HepG2 (cell line): Measurements from ENCODE around the gene SCARB2. TPM values are rescaled to one million over a fixed set of nuclear protein-coding genes. Genes with fewer than 3 reads are reported as not detected.

Experiments
- BRD4 ChIP-seq: sonication (generic); formaldehyde crosslinking; IDR thresholded peaks from 2 replicates; pipeline ENCODE4 v1.4.0; 2020; ENCODE audit warnings: missing genetic modification reagents
- DPF2 ChIP-seq: sonication (generic); formaldehyde crosslinking; IDR thresholded peaks from 2 replicates; pipeline ENCODE4 v1.4.0; 2020; ENCODE audit warnings: mild to moderate bottlenecking, low read depth, missing genetic modification reagents, borderline replicate concordance
- DZIP1 ChIP-seq: sonication (generic); formaldehyde crosslinking; IDR thresholded peaks from 2 replicates; pipeline ENCODE4 v1.5.0; 2020; ENCODE audit warnings: mild to moderate bottlenecking, missing genetic modification reagents
- GMEB1 ChIP-seq: sonication (generic); formaldehyde crosslinking; IDR thresholded peaks from 2 replicates; pipeline ENCODE4 v1.5.1; 2020; ENCODE audit warnings: missing genetic modification reagents, mild to moderate bottlenecking, borderline replicate concordance
- ISX ChIP-seq: sonication (generic); formaldehyde crosslinking; conservative IDR thresholded peaks from 2 replicates; pipeline ENCODE4 v1.5.0; 2020; ENCODE audit warnings: missing genetic modification reagents
- KLF6 ChIP-seq: IDR thresholded peaks from 2 replicates; pipeline ENCODE4 v1.8.0; 2016; ENCODE audit warnings: missing biosample characterization, missing genetic modification reagents
- NKX3-1 ChIP-seq: sonication (generic); formaldehyde crosslinking; IDR thresholded peaks from 2 replicates; pipeline ENCODE4 v1.5.0; 2020; ENCODE audit warnings: missing genetic modification reagents
- PHF5A ChIP-seq: IDR thresholded peaks from one replicate; pipeline ENCODE4 v1.6.1; 2018; ENCODE audit warnings: low read depth, missing genetic modification reagents; ENCODE audit not compliant: unreplicated experiment
- POLR2AphosphoS2 ChIP-seq: IDR thresholded peaks from 2 replicates; pipeline ENCODE4 v1.6.1; 2011; ENCODE audit warnings: low read depth, low read length, improper control_type of control experiment
- POLR2G ChIP-seq: fragments of 200-400 bp; formaldehyde crosslinking; IDR thresholded peaks from 2 replicates; pipeline ENCODE4 v1.6.1; 2018; ENCODE audit warnings: mild to moderate bottlenecking, low read depth, low read length, moderate library complexity
- SIX4 ChIP-seq: sonication (generic); formaldehyde crosslinking; IDR thresholded peaks from 2 replicates; pipeline ENCODE4 v1.4.0; 2020; ENCODE audit warnings: missing genetic modification reagents
- ZBTB39 ChIP-seq: sonication (generic); formaldehyde crosslinking; IDR thresholded peaks from 2 replicates; pipeline ENCODE4 v1.5.0; 2020; ENCODE audit warnings: missing genetic modification reagents
- ZNF232 ChIP-seq: sonication (generic); formaldehyde crosslinking; IDR thresholded peaks from 2 replicates; pipeline ENCODE4 v1.4.0; 2020; ENCODE audit warnings: missing genetic modification reagents, borderline replicate concordance
- ZNF235 ChIP-seq: sonication (generic); formaldehyde crosslinking; IDR thresholded peaks from 2 replicates; pipeline ENCODE4 v1.8.1; 2023; ENCODE audit warnings: mild to moderate bottlenecking, missing genetic modification reagents, borderline replicate concordance
- ZNF333 ChIP-seq: sonication (generic); formaldehyde crosslinking; IDR thresholded peaks from 2 replicates; pipeline ENCODE4 v1.4.0; 2020; ENCODE audit warnings: mild to moderate bottlenecking, missing genetic modification reagents, borderline replicate concordance
- ZNF496 ChIP-seq: sonication (generic); formaldehyde crosslinking; IDR thresholded peaks from 2 replicates; pipeline ENCODE4 v1.8.1; 2023; ENCODE audit warnings: mild to moderate bottlenecking, moderate library complexity, missing genetic modification reagents; ENCODE audit not compliant: insufficient replicate concordance
- ZNF775 ChIP-seq: sonication (generic); formaldehyde crosslinking; IDR thresholded peaks from 2 replicates; pipeline ENCODE4 v1.4.0; 2020; ENCODE audit warnings: missing genetic modification reagents, mild to moderate bottlenecking, moderate library complexity, borderline replicate concordance
- polyA plus RNA-seq, 8 experiments: library from polyadenylated mRNA; depleted of rRNA in 3 of 8; stranded (reverse) in 7 of 8; unstranded in 1 of 8; fragments of >200 nt; fragmentation: Illumina TruSeq in 4 of 8; extraction: Trizol in 4 of 8; gene quantifications; 2 replicates each; pipeline versions ENCODE4 v1.2.1 to v1.2.3, GENCODE V29; 2011 to 2016; ENCODE audit warnings: low read depth in 4 of 8, missing spikeins in 1 of 8, mixed read lengths in 1 of 8; ENCODE audit not compliant: insufficient read depth in 1 of 8
- total RNA-seq, 5 experiments: library from RNA; depleted of rRNA; stranded (reverse); fragments of >200 nt; fragmentation: Illumina TruSeq; extraction: Trizol; gene quantifications; 2 replicates each; pipeline ENCODE4 v1.2.3, GENCODE V29; 2016; ENCODE audit warnings: low read depth in 1 of 5
- TF ChIP-seq, protein P1 (sequence below): sonication (generic); formaldehyde crosslinking; IDR thresholded peaks from 2 replicates; pipeline ENCODE4 v1.4.0; 2020; ENCODE audit warnings: missing genetic modification reagents, mild to moderate bottlenecking, borderline replicate concordance
- TF ChIP-seq, protein P2 (sequence below): sonication (generic); formaldehyde crosslinking; IDR thresholded peaks from 2 replicates; pipeline ENCODE4 v1.4.0; 2020; ENCODE audit warnings: missing genetic modification reagents

The SCARB2 gene
- total and polyA plus RNA-seq, 2 of the 13 experiments (the other 11 are each of a cell fraction or from before 2014, with no cell fraction given) = 40.6 to 43.4 TPM

GRCh38 chr4:76213415-76214176, at the start of gene SCARB2 (continued):
- TF ChIP-seq ZNF232 (CRISPR knock-in tag) (no peak), KLF6 (CRISPR knock-in tag) (no peak; the same call in 1 of the 2 replicates), ZBTB39 (CRISPR knock-in tag) (no peak), NKX3-1 (CRISPR knock-in tag) (no peak), GMEB1 (0 out of 2 replicates have a peak, but pooled peaks have one; percentile 10), PHF5A (CRISPR knock-in tag) (no peak), POLR2G (peak; percentile 79), ISX (CRISPR knock-in tag) (no peak), POLR2AphosphoS2 (no peak), SIX4 (CRISPR knock-in tag) (no peak), BRD4 (CRISPR knock-in tag) (no peak), DZIP1 (CRISPR knock-in tag) (peak; percentile 83; the same call in 1 of the 2 replicates), ZNF775 (CRISPR knock-in tag) (no peak), ZNF235 (no peak; the same call in 1 of the 2 replicates), ZNF333 (CRISPR knock-in tag) (no peak; the same call in 1 of the 2 replicates), DPF2 (CRISPR knock-in tag) (no peak), ZNF496 (CRISPR knock-in tag) (no peak)
- TF ChIP-seq, protein P1, sequence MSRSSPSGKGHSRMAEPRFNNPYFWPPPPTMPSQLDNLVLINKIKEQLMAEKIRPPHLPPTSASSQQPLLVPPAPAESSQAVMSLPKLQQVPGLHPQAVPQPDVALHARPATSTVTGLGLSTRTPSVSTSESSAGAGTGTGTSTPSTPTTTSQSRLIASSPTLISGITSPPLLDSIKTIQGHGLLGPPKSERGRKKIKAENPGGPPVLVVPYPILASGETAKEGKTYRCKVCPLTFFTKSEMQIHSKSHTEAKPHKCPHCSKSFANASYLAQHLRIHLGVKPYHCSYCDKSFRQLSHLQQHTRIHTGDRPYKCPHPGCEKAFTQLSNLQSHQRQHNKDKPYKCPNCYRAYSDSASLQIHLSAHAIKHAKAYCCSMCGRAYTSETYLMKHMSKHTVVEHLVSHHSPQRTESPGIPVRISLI (CRISPR knock-in tag) = no peak
- TF ChIP-seq, protein P2, sequence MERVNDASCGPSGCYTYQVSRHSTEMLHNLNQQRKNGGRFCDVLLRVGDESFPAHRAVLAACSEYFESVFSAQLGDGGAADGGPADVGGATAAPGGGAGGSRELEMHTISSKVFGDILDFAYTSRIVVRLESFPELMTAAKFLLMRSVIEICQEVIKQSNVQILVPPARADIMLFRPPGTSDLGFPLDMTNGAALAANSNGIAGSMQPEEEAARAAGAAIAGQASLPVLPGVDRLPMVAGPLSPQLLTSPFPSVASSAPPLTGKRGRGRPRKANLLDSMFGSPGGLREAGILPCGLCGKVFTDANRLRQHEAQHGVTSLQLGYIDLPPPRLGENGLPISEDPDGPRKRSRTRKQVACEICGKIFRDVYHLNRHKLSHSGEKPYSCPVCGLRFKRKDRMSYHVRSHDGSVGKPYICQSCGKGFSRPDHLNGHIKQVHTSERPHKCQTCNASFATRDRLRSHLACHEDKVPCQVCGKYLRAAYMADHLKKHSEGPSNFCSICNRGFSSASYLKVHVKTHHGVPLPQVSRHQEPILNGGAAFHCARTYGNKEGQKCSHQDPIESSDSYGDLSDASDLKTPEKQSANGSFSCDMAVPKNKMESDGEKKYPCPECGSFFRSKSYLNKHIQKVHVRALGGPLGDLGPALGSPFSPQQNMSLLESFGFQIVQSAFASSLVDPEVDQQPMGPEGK (CRISPR knock-in tag) = 0 out of 2 replicates have a peak, but pooled peaks have one; percentile 3
